NB4 (cell line): Measurements from ENCODE around the gene PABPN1L.

Experiments used
- DNase-seq: peaks from one replicate; pipeline ENCODE4 v3.0.0; 2010; ENCODE audit warnings: low read depth
- H3K4me3 ChIP-seq: one replicate; pipeline ENCODE4 v1.5.1; 2011; ENCODE audit warnings: mild to moderate bottlenecking, low read depth, low read length, moderate library complexity
- MYC ChIP-seq: IDR thresholded peaks from 2 replicates; pipeline ENCODE4 v1.6.1; 2011; ENCODE audit warnings: low read depth, low read length
- POLR2A ChIP-seq: IDR thresholded peaks from 2 replicates; pipeline ENCODE4 v1.6.1; 2011; ENCODE audit warnings: mild to moderate bottlenecking; ENCODE audit not compliant: insufficient read length; ENCODE audit errors: extremely low read depth
- TF ChIP-seq, protein P1 (sequence below): IDR thresholded peaks from one replicate; pipeline ENCODE4 v1.5.1; 2012; ENCODE audit warnings: low read depth, low read length
- TF ChIP-seq, protein P2 (sequence below): IDR thresholded peaks from 2 replicates; pipeline ENCODE4 v1.6.1; 2011; ENCODE audit warnings: low read depth, low read length

The PABPN1L gene

GRCh38 chr16:88837806-88838205, 28.7 kb downstream of the PABPN1L start:
- DNase-seq, result no peak
- no peak overlapping the region for H3K4me3 ChIP-seq
- TF ChIP-seq, protein P1, sequence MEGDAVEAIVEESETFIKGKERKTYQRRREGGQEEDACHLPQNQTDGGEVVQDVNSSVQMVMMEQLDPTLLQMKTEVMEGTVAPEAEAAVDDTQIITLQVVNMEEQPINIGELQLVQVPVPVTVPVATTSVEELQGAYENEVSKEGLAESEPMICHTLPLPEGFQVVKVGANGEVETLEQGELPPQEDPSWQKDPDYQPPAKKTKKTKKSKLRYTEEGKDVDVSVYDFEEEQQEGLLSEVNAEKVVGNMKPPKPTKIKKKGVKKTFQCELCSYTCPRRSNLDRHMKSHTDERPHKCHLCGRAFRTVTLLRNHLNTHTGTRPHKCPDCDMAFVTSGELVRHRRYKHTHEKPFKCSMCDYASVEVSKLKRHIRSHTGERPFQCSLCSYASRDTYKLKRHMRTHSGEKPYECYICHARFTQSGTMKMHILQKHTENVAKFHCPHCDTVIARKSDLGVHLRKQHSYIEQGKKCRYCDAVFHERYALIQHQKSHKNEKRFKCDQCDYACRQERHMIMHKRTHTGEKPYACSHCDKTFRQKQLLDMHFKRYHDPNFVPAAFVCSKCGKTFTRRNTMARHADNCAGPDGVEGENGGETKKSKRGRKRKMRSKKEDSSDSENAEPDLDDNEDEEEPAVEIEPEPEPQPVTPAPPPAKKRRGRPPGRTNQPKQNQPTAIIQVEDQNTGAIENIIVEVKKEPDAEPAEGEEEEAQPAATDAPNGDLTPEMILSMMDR, result no peak
- TF ChIP-seq POLR2A, result no peak
- TF ChIP-seq, protein P2, sequence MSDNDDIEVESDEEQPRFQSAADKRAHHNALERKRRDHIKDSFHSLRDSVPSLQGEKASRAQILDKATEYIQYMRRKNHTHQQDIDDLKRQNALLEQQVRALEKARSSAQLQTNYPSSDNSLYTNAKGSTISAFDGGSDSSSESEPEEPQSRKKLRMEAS, result no peak
- no peak for TF ChIP-seq MYC

GRCh38 chr16:88836791-88837190, 29.7 kb downstream of the PABPN1L start:
- DNase-seq, result peak; percentile 89
- no peak overlapping the region for H3K4me3 ChIP-seq
- TF ChIP-seq, protein P2, result peak; percentile 55
- TF ChIP-seq POLR2A, result no peak

DNA sequence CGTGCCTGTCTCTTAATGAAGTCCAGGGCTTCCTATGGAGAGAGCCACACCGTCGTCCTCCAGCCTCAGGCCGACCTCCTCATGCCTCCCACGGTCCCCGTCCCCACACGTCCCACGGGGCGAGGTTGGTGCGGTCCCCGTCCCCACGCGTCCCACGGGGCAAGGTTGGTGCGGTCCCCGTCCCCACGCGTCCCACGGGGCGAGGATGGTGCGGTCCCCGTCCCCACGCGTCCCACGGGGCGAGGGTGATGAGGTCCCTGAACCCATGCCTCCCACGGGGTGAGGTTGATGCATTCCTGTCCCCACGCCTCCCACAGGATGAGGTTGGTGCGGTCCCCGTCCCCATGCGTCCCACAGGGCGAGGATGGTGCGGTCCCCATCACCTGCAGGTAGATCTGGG, 30.6 kb downstream of the PABPN1L start:
- no peak for TF ChIP-seq MYC
- TF ChIP-seq, protein P2, result no peak
- TF ChIP-seq, protein P1, result no peak
- no peak for TF ChIP-seq POLR2A
- no peak for DNase-seq
- no peak overlapping the region for H3K4me3 ChIP-seq

DNA sequence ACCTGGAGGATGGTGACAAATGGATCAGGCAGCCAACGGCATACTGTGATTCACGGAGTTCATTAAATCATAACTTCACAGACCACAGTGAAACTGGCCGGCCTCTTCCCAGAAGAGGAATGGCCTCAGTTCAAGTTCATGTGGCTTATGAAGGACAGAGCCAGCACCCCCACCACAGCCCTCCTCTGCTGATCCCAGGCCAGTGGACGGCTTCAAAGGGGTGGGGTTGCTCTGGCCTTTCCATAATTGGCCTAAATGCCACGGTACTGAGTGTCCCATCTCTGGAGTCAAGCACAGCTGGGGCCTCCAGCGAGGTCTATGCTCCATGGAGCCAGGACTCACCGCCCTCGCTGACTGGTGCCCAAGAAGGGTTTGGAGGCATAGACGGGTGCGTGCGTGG, 31.1 kb downstream of the PABPN1L start:
- no peak overlapping the region for H3K4me3 ChIP-seq
- no peak for DNase-seq
- TF ChIP-seq, protein P1, result no peak
- TF ChIP-seq POLR2A (no peak), MYC (no peak)
- TF ChIP-seq, protein P2, result no peak

GRCh38 chr16:88834670-88835069, 31.8 kb downstream of the PABPN1L start:
- TF ChIP-seq, protein P2, result no peak
- TF ChIP-seq, protein P1, result no peak
- no peak for TF ChIP-seq POLR2A
- TF ChIP-seq MYC, result no peak

DNA sequence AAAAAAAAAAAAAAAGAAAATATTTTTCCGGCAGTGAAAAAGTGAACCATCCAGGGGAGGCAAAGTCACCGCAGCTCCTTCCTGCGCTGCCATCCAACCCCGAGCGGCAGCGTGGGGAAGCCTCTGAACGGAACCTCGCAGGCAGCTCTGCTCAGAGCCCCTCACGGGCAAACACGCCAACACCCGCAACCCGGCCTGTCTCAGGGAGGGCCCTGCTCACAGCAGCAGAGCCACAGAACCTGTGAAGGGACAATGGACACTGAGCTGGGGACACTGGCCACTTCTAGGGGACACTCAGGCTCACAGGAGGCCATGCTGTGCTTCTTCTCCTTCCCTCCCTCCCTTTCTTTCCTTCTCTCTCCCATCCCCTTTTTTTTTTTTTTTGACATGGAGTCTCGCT, 33.4 kb downstream of the PABPN1L start:
- no peak for DNase-seq
- TF ChIP-seq, protein P2, result no peak
- no peak for TF ChIP-seq POLR2A
- TF ChIP-seq, protein P1, result no peak
- TF ChIP-seq MYC, result no peak
- H3K4me3 ChIP-seq, result no peak overlapping the region

More at GRCh38 chr16:88834670-88835069, 31.8 kb downstream of the PABPN1L start:
- DNase-seq, result no peak
- no peak overlapping the region for H3K4me3 ChIP-seq
